Measurements from ENCODE around the gene CUX1.
"Not testable (repeated sequence)": the region's sequence is repeated elsewhere in the genome, so short reads cannot be mapped to it uniquely, and the experiment has no call there.

The CUX1 gene

DNA sequence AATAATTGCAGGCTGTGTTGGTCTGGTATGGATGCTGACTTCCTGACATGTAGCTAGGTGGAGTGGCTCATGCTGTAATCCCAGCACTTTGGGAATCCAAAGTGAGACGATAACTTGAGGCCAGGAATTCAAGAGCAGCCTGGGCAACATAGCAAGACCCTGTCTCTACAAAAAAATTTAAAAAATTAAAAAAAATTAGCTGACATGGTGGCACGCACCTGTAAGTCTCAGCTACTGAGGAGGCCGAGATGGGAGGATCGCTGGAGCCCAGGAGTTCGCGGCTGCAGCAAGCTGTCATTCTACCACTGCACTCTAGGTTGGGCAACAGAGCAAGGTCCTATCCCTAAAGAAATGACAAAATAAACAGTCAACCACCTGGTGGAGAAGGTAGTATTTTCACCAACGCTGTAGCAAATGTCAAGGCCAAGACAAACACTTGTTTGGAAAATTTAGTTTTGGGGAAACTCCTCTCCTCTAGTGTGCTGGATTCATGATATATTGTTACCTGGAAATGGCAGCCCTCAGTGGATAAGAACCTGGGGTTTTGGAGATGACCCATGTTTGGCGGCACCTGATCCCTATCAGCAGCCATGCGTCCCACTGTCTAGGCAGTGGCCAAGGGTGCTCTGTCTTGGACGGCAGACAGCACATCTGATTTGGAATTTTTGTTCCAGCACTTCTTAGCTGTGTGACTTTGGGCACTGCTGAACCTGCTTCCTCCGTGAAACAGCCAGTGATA is 29.5 kb downstream of the CUX1 start:
- Histone ChIP-seq H3K27me3 (ENCODE audit: insufficient read depth, poor library complexity, severe bottlenecking) (no peaks in the 10 kb centered on the region), H3K27ac (replicated peaks) (no peak overlapping the region), H3K4me3 (replicated peaks; ENCODE audit: insufficient read depth, low read length) (no peak overlapping the region)
- no peak for DNase-seq (ENCODE audit: low read depth in 1 of 2, low spot score in 1 of 2)
- no peak for TF ChIP-seq POLR2AphosphoS5 (IDR thresholded peaks at IDR 0.05; ENCODE audit: low read depth)
- TF ChIP-seq, protein P1, sequence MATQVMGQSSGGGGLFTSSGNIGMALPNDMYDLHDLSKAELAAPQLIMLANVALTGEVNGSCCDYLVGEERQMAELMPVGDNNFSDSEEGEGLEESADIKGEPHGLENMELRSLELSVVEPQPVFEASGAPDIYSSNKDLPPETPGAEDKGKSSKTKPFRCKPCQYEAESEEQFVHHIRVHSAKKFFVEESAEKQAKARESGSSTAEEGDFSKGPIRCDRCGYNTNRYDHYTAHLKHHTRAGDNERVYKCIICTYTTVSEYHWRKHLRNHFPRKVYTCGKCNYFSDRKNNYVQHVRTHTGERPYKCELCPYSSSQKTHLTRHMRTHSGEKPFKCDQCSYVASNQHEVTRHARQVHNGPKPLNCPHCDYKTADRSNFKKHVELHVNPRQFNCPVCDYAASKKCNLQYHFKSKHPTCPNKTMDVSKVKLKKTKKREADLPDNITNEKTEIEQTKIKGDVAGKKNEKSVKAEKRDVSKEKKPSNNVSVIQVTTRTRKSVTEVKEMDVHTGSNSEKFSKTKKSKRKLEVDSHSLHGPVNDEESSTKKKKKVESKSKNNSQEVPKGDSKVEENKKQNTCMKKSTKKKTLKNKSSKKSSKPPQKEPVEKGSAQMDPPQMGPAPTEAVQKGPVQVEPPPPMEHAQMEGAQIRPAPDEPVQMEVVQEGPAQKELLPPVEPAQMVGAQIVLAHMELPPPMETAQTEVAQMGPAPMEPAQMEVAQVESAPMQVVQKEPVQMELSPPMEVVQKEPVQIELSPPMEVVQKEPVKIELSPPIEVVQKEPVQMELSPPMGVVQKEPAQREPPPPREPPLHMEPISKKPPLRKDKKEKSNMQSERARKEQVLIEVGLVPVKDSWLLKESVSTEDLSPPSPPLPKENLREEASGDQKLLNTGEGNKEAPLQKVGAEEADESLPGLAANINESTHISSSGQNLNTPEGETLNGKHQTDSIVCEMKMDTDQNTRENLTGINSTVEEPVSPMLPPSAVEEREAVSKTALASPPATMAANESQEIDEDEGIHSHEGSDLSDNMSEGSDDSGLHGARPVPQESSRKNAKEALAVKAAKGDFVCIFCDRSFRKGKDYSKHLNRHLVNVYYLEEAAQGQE (IDR thresholded peaks at IDR 0.05; ENCODE audit: insufficient replicate concordance, low read depth), result no peak
- TF ChIP-seq GABPA (IDR thresholded peaks at IDR 0.05; ENCODE audit: low read depth), result no peak
- TF ChIP-seq, protein P2, sequence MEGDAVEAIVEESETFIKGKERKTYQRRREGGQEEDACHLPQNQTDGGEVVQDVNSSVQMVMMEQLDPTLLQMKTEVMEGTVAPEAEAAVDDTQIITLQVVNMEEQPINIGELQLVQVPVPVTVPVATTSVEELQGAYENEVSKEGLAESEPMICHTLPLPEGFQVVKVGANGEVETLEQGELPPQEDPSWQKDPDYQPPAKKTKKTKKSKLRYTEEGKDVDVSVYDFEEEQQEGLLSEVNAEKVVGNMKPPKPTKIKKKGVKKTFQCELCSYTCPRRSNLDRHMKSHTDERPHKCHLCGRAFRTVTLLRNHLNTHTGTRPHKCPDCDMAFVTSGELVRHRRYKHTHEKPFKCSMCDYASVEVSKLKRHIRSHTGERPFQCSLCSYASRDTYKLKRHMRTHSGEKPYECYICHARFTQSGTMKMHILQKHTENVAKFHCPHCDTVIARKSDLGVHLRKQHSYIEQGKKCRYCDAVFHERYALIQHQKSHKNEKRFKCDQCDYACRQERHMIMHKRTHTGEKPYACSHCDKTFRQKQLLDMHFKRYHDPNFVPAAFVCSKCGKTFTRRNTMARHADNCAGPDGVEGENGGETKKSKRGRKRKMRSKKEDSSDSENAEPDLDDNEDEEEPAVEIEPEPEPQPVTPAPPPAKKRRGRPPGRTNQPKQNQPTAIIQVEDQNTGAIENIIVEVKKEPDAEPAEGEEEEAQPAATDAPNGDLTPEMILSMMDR (IDR thresholded peaks at IDR 0.05; ENCODE audit: insufficient read depth, low read length), result no peak
- no peak for TF ChIP-seq SPI1 (IDR thresholded peaks at IDR 0.05; ENCODE audit: borderline replicate concordance, low read depth)

DNA sequence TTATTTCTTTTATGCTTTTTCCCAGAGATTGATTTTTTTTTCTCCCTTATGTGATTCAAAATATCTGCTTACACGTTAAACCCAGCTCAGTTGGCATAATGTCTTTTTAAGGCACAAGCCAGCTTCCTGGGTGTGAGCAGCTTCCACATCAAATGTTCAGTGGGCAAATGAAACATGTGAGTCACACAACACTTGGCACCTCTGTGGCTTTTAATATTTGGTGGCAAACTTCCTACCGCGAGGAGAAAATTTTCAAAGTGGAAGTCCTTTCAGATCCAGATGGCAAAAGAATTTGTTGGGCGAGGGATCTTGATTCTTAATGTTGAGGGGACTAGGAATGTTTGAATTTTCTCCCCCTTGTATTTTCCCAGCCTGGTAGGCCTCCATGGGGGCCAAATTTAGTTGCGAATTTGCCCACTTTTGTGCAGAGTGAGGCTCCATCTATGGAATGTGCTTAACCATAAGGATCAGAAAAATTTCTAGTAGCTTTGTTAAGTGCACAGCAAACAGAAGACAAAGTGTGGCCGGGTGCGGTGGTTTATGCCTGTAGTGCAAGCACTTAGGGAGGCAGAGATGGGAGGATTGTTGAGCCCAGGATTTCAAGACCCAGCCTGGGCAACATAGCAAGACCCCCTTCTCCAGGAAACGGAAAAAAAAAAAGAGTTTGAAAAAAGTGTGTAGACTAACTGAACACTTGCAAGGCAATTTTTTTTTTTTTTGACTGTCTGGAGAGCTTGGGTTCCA is 31.0 kb downstream of the CUX1 start:
- Histone ChIP-seq H3K27ac (replicated peaks) (no peak overlapping the region), H3K27me3 (ENCODE audit: insufficient read depth, poor library complexity, severe bottlenecking) (no peaks in the 10 kb centered on the region), H3K4me3 (replicated peaks; ENCODE audit: insufficient read depth, low read length) (no peak overlapping the region)
- no peak for DNase-seq (ENCODE audit: low read depth in 1 of 2, low spot score in 1 of 2)
- TF ChIP-seq, protein P1 (IDR thresholded peaks at IDR 0.05; ENCODE audit: insufficient replicate concordance, low read depth), result no peak
- no peak for TF ChIP-seq GABPA (IDR thresholded peaks at IDR 0.05; ENCODE audit: low read depth)
- TF ChIP-seq POLR2AphosphoS5 (IDR thresholded peaks at IDR 0.05; ENCODE audit: low read depth), result no peak
- TF ChIP-seq, protein P2 (IDR thresholded peaks at IDR 0.05; ENCODE audit: insufficient read depth, low read length), result no peak
- no peak for TF ChIP-seq SPI1 (IDR thresholded peaks at IDR 0.05; ENCODE audit: borderline replicate concordance, low read depth)

DNA sequence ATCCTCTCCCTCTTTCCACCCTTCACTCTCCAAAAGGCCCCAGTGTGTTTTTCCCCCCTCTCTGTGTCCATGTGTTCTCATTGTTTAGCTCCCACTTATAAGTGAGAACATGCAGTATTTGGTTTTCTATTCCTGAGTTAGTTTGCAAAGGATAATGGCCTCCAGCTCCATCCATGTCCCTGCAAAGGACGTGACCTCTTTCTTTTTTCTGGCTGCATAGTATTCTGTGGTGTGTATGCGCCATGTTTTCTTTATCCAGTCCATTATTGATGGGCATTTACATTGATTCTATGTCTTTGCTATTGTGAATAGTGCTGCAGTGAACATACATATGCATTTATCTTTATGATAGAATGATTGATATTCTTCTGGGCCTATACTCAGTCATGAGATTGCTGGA is 31.9 kb downstream of the CUX1 start:
- not testable (repeated sequence) for H3K27me3 ChIP-seq (ENCODE audit: insufficient read depth, poor library complexity, severe bottlenecking); DNase-seq (ENCODE audit: low read depth in 1 of 2, low spot score in 1 of 2); H3K4me3 ChIP-seq (replicated peaks; ENCODE audit: insufficient read depth, low read length); H3K27ac ChIP-seq (replicated peaks)

GRCh38 chr7:101852364-101852763 is 34.9 kb downstream of the CUX1 start:
- H3K27me3 ChIP-seq (ENCODE audit: insufficient read depth, poor library complexity, severe bottlenecking); H3K4me3 ChIP-seq (replicated peaks; ENCODE audit: insufficient read depth, low read length); H3K27ac ChIP-seq (replicated peaks); DNase-seq (ENCODE audit: low read depth in 1 of 2, low spot score in 1 of 2): not testable (repeated sequence)

Data from HL-60 (cell line).